ENCODE measurements around the gene CD99L2. TPM values are rescaled to one million over a fixed set of nuclear protein-coding genes. Genes with fewer than 3 reads are reported as not detected.
"Not testable (repeated sequence)": the region's sequence is repeated elsewhere in the genome, so short reads cannot be mapped to it uniquely, and the experiment has no call there.

Gene CD99L2
- total RNA-seq, 1 donor: 19.9 TPM

GRCh38 chrX:150857453-150857852 is 41.0 kb downstream of the CD99L2 start:
- DNase-seq (ENCODE audit: low read depth in 2 of 3, low spot score in 2 of 3): no peak

- no peak for DNase-seq (ENCODE audit: low read depth in 2 of 3, low spot score in 2 of 3)
Measured at GRCh38 chrX:150856785-150857184, 41.7 kb downstream of the CD99L2 start.

GRCh38 chrX:150856101-150856500 is 42.4 kb downstream of the CD99L2 start:
- DNase-seq (ENCODE audit: low read depth in 2 of 3, low spot score in 2 of 3): no peak

- peak in 2 of 3 donors; percentile 8 to 58 for DNase-seq (ENCODE audit: low read depth in 2 of 3, low spot score in 2 of 3)
Measured at GRCh38 chrX:150854856-150855255, 43.6 kb downstream of the CD99L2 start.

- no peak for DNase-seq (ENCODE audit: low read depth in 2 of 3, low spot score in 2 of 3)
Measured at GRCh38 chrX:150849996-150850720, 48.3 kb downstream of the CD99L2 start.

GRCh38 chrX:150849486-150849885 is 49.0 kb downstream of the CD99L2 start:
- no peak for DNase-seq (ENCODE audit: low read depth in 2 of 3, low spot score in 2 of 3)

GRCh38 chrX:150848914-150849365 is 49.5 kb downstream of the CD99L2 start:
- DNase-seq (ENCODE audit: low read depth in 2 of 3, low spot score in 2 of 3): peak in 2 of 3 donors; percentile 14 to 32

GRCh38 chrX:150847088-150847487 is 51.4 kb downstream of the CD99L2 start:
- DNase-seq (ENCODE audit: low read depth in 2 of 3, low spot score in 2 of 3): no peak

GRCh38 chrX:150846130-150846529 is 52.3 kb downstream of the CD99L2 start:
- DNase-seq (ENCODE audit: low read depth in 2 of 3, low spot score in 2 of 3): no peak

GRCh38 chrX:150845091-150845490 is 53.4 kb downstream of the CD99L2 start:
- DNase-seq (ENCODE audit: low read depth in 2 of 3, low spot score in 2 of 3): no peak

GRCh38 chrX:150844016-150844415 is 54.5 kb downstream of the CD99L2 start:
- DNase-seq (ENCODE audit: low read depth in 2 of 3, low spot score in 2 of 3): no peak

GRCh38 chrX:150842198-150842685 is 56.2 kb downstream of the CD99L2 start:
- no peak for DNase-seq (ENCODE audit: low read depth in 2 of 3, low spot score in 2 of 3)

GRCh38 chrX:150841456-150842197 is 56.8 kb downstream of the CD99L2 start:
- DNase-seq (ENCODE audit: low read depth in 2 of 3, low spot score in 2 of 3): peak in 1 of 3 donors; percentile 14

GRCh38 chrX:150837845-150838244 is 60.6 kb downstream of the CD99L2 start:
- no peak for DNase-seq (ENCODE audit: low read depth in 2 of 3, low spot score in 2 of 3)

- no peak for DNase-seq (ENCODE audit: low read depth in 2 of 3, low spot score in 2 of 3)
Measured at GRCh38 chrX:150834695-150835094, 63.8 kb downstream of the CD99L2 start.

GRCh38 chrX:150833454-150834056 is 64.9 kb downstream of the CD99L2 start:
- no peak for DNase-seq (ENCODE audit: low read depth in 2 of 3, low spot score in 2 of 3)

- no peak for DNase-seq (ENCODE audit: low read depth in 2 of 3, low spot score in 2 of 3)
Measured at GRCh38 chrX:150831863-150832262, 66.6 kb downstream of the CD99L2 start.

GRCh38 chrX:150828785-150829184 is 69.7 kb downstream of the CD99L2 start:
- DNase-seq (ENCODE audit: low read depth in 2 of 3, low spot score in 2 of 3): no peak

- not testable (repeated sequence) for DNase-seq (ENCODE audit: low read depth in 2 of 3, low spot score in 2 of 3)
Measured at GRCh38 chrX:150824352-150824751, 74.1 kb downstream of the CD99L2 start.

GRCh38 chrX:150823826-150824225 is 74.6 kb downstream of the CD99L2 start:
- not testable (repeated sequence) for DNase-seq (ENCODE audit: low read depth in 2 of 3, low spot score in 2 of 3)

- DNase-seq (ENCODE audit: low read depth in 2 of 3, low spot score in 2 of 3): no peak
Measured at GRCh38 chrX:150821971-150822370, 76.5 kb downstream of the CD99L2 start.
